Measurements from ENCODE around the gene CDH15. TPM values are rescaled to one million over a fixed set of nuclear protein-coding genes. Genes with fewer than 3 reads are reported as not detected.
A peak's percentile ranks its signal among the peaks of the same experiment; 100 is the strongest.

CDH15 gene
- total RNA-seq, 1 donor from 2014 or later: 0.18 TPM

GRCh38 chr16:89170346-89171215 lies 967 bp upstream of the CDH15 start:
- Mint-ChIP-seq H3K27me3 (ENCODE audit: low read depth, unreplicated experiment) (peaks cover 16% of the 10 kb centered on the region), H3K4me3 (ENCODE audit: unreplicated experiment) (peak overlapping the region; percentile 58), H3K36me3 (ENCODE audit: low read depth, unreplicated experiment) (no peaks in the 10 kb centered on the region), H3K4me1 (ENCODE audit: low read depth, unreplicated experiment) (peaks cover 3% of the 10 kb centered on the region), H3K27ac (ENCODE audit: unreplicated experiment) (no peak overlapping the region), H3K9me3 (ENCODE audit: unreplicated experiment) (no peaks in the 10 kb centered on the region)
- Histone ChIP-seq H3K4me1 (ENCODE audit: insufficient read depth, low read length) (peaks cover 6% of the 10 kb centered on the region), H3K27me3 (ENCODE audit: insufficient read depth, low read length) (no peaks in the 10 kb centered on the region), H3K36me3 (ENCODE audit: insufficient read depth, low read length) (no peaks in the 10 kb centered on the region), H3K27ac (ENCODE audit: low read depth, low read length) (no peak overlapping the region), H2AFZ (ENCODE audit: low read depth, low read length) (peak overlapping the region; percentile 56), H3K4me2 (ENCODE audit: low read length) (peak overlapping the region; percentile 54), H4K20me1 (ENCODE audit: insufficient read depth, low read length) (no peaks in the 10 kb centered on the region), H3K79me2 (ENCODE audit: insufficient read depth, low read length) (no peaks in the 10 kb centered on the region), H3K9me3 (ENCODE audit: insufficient read depth, low read depth, low read length) (no peaks in the 10 kb centered on the region), H3K4me3 (ENCODE audit: insufficient read depth, low read depth, low read length) (no peak overlapping the region), H3K9ac (ENCODE audit: low read length) (no peak overlapping the region)
- FAIRE-seq (no peak), DNase-seq (ENCODE audit: low read depth) (no peak)
- TF ChIP-seq EZH2 (IDR thresholded peaks at IDR 0.05; ENCODE audit: insufficient read depth, low read length): no peak
- TF ChIP-seq, protein P1, sequence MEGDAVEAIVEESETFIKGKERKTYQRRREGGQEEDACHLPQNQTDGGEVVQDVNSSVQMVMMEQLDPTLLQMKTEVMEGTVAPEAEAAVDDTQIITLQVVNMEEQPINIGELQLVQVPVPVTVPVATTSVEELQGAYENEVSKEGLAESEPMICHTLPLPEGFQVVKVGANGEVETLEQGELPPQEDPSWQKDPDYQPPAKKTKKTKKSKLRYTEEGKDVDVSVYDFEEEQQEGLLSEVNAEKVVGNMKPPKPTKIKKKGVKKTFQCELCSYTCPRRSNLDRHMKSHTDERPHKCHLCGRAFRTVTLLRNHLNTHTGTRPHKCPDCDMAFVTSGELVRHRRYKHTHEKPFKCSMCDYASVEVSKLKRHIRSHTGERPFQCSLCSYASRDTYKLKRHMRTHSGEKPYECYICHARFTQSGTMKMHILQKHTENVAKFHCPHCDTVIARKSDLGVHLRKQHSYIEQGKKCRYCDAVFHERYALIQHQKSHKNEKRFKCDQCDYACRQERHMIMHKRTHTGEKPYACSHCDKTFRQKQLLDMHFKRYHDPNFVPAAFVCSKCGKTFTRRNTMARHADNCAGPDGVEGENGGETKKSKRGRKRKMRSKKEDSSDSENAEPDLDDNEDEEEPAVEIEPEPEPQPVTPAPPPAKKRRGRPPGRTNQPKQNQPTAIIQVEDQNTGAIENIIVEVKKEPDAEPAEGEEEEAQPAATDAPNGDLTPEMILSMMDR (IDR thresholded peaks at IDR 0.05; ENCODE audit: insufficient read depth, low read depth, low read length): no peak

GRCh38 chr16:89172171-89172527 lies 601 bp downstream of the CDH15 start:
- no peak overlapping the region for H3K4me3 ChIP-seq (ENCODE audit: insufficient read depth, low read depth, low read length)
- no peaks in the 10 kb centered on the region for H3K79me2 ChIP-seq (ENCODE audit: insufficient read depth, low read length)
- H3K9ac ChIP-seq (ENCODE audit: low read length): no peak overlapping the region
- no peak overlapping the region for H3K4me3 Mint-ChIP-seq (ENCODE audit: unreplicated experiment)
- no peaks in the 10 kb centered on the region for H3K36me3 ChIP-seq (ENCODE audit: insufficient read depth, low read length)
- no peak for TF ChIP-seq EZH2 (IDR thresholded peaks at IDR 0.05; ENCODE audit: insufficient read depth, low read length)
- TF ChIP-seq, protein P1 (IDR thresholded peaks at IDR 0.05; ENCODE audit: insufficient read depth, low read depth, low read length): no peak
- DNase-seq (ENCODE audit: low read depth): no peak
- no peak overlapping the region for H3K27ac ChIP-seq (ENCODE audit: low read depth, low read length)
- no peak overlapping the region for H3K27ac Mint-ChIP-seq (ENCODE audit: unreplicated experiment)
- no peak for FAIRE-seq
- H3K9me3 ChIP-seq (ENCODE audit: insufficient read depth, low read depth, low read length): no peaks in the 10 kb centered on the region
- no peaks in the 10 kb centered on the region for H3K36me3 Mint-ChIP-seq (ENCODE audit: low read depth, unreplicated experiment)
- H3K27me3 Mint-ChIP-seq (ENCODE audit: low read depth, unreplicated experiment): peaks cover 16% of the 10 kb centered on the region
- H3K27me3 ChIP-seq (ENCODE audit: insufficient read depth, low read length): no peaks in the 10 kb centered on the region
- H2AFZ ChIP-seq (ENCODE audit: low read depth, low read length): no peak overlapping the region
- H3K4me1 ChIP-seq (ENCODE audit: insufficient read depth, low read length): peaks cover 2% of the 10 kb centered on the region
- no peaks in the 10 kb centered on the region for H4K20me1 ChIP-seq (ENCODE audit: insufficient read depth, low read length)
- no peaks in the 10 kb centered on the region for H3K4me1 Mint-ChIP-seq (ENCODE audit: low read depth, unreplicated experiment)
- no peak overlapping the region for H3K4me2 ChIP-seq (ENCODE audit: low read length)
- H3K9me3 Mint-ChIP-seq (ENCODE audit: unreplicated experiment): no peaks in the 10 kb centered on the region

Measured in astrocyte (in vitro differentiated cells and primary cell).